H7 (cell line): ENCODE results near the gene OXCT1. TPM values are rescaled to one million over a fixed set of nuclear protein-coding genes. Genes with fewer than 3 reads are reported as not detected.

ENCODE experiments used
- DNase-seq: peaks from one replicate; pipeline ENCODE4 v3.0.0; 2012
- H3K27me3 ChIP-seq: 2 replicates; pipeline ENCODE4 v1.6.0; 2011; ENCODE audit warnings: mild to moderate bottlenecking, low read length; ENCODE audit not compliant: control insufficient read depth, insufficient read depth
- H3K36me3 ChIP-seq: replicated peaks from 2 replicates; pipeline ENCODE4 v1.5.1; 2011; ENCODE audit warnings: low read length; ENCODE audit not compliant: control insufficient read depth, insufficient read depth
- H3K4me3 ChIP-seq: 2 replicates; pipeline ENCODE4 v1.5.1; 2011; ENCODE audit warnings: low read depth, mild to moderate bottlenecking, control low read depth, low read length, moderate library complexity; ENCODE audit not compliant: insufficient read depth
- total RNA-seq: library from RNA; depleted of rRNA; stranded (reverse); fragments of >200 nt; shearing (Covaris generic); gene quantifications from 2 replicates; pipeline ENCODE4 v1.2.3, GENCODE V29; 2014

The OXCT1 gene
- total RNA-seq, 1 experiment from 2014 or later, result 15.4 TPM

DNA sequence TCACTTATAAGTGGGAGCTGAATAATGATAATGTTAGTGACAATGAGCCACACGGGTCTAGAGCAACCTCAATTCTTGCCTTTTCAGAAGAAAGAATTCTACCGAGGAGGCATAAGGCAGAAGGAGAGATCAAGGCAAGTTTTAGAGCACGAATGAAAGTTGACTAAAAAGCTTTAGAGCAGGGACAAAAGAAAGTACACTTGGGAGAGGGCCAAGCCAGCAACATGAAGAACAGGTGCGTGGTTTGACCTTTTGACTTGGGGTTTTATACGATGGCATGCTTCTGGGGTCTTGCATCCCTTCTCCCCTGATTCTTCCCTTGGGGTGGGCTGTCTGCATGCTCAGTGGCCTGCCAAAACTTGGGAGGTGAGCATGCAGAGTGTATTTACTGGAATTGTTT, 12.5 kb upstream of the OXCT1 start:
- no peak for DNase-seq
- Histone ChIP-seq H3K36me3 (no peaks in the 10 kb centered on the region), H3K27me3 (no peaks in the 10 kb centered on the region), H3K4me3 (no peak overlapping the region)

DNA sequence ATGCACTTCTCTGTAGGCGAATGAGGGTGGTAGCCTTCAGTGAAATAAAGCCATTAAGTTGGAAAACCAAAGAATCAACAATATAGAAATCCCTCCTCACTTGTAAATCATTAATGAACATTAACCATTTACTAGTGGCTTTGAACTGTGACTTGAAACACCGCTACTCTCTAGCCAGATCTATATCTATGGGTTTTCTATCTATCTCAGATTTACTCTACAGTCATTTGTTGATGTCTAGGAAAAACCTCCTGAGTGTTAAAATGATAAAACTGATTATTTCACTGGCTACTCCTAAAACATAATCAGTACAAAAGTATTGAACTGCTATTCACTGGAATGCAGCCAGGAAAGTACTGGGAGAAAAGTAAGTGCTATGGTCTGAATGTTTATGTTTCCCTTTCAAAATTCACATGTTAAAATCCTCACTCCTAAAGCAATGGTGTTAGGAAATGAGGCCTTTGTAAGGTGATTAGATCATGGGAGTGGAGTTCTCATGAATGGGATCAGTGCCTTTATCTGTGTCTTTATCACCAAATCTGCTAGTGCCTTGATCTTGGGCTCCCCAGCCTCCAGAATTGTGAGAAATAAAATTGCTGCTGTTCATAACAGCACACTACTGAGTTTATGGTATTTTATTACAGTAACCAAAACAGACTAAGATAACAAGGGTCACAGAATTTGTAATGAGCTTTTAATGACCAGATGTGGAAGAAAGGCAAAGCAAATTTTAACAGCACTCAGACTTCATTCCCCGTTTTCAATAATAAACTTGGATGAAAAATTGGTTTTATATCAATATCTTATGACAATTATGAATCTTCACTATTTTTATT, 8.6 kb upstream of the OXCT1 start:
- Histone ChIP-seq H3K27me3 (no peaks in the 10 kb centered on the region), H3K4me3 (no peak overlapping the region), H3K36me3 (no peaks in the 10 kb centered on the region)
- DNase-seq, result no peak

GRCh38 chr5:41878173-41878572, 7.9 kb upstream of the OXCT1 start:
- H3K4me3 ChIP-seq, result no peak overlapping the region
- no peak for DNase-seq

DNA sequence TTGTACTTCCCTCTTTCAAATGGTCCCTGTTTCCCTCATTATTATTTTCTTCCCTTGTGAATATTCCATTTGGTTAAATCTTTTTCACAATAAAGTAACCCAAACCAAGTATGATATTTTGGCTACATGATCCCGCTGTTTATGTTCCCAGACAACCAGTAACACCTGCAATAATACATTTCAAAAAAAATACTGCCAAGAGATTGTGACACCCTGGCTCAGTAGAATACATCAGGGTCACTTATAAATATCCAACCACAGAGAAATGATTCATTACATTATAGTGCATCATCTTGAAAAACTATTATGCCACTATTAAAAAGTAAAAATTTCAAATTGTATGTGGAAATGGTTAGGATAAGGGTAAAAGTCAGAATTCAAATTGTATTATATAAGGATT, 7.2 kb upstream of the OXCT1 start:
- Histone ChIP-seq H3K27me3 (no peaks in the 10 kb centered on the region), H3K36me3 (no peaks in the 10 kb centered on the region), H3K4me3 (no peak overlapping the region)
- DNase-seq, result no peak

More at GRCh38 chr5:41878173-41878572, 7.9 kb upstream of the OXCT1 start:
- H3K27me3 ChIP-seq, result no peaks in the 10 kb centered on the region
- no peaks in the 10 kb centered on the region for H3K36me3 ChIP-seq

DNA sequence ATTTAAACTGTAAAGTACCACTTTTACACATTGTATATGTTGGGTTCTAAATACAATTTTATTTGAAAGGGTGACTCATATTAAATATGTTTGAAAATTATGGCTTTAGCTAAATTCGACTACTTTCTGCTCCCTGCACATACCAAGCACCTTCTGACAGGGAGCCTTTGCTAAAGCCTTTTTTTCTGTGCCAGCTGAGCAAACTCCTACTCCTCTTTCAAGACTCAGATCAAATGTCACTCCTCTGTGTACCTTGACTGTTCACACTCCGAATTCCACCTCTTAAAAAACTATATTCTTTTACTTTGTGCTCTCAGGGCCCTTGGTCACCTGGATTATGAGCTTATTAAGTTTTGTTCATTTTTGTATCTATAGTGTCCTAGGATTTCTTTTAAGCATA, 6.5 kb upstream of the OXCT1 start:
- DNase-seq, result no peak
- Histone ChIP-seq H3K4me3 (no peak overlapping the region), H3K27me3 (peaks cover under 1% of the 10 kb centered on the region; the same call in 1 of the 2 replicates), H3K36me3 (no peaks in the 10 kb centered on the region)

GRCh38 chr5:41875121-41875520, 4.9 kb upstream of the OXCT1 start:
- no peak for DNase-seq
- H3K36me3 ChIP-seq, result no peaks in the 10 kb centered on the region
- no peak overlapping the region for H3K4me3 ChIP-seq
- H3K27me3 ChIP-seq, result peaks cover 13% of the 10 kb centered on the region

GRCh38 chr5:41874512-41875060, 4.4 kb upstream of the OXCT1 start:
- no peak for DNase-seq
- Histone ChIP-seq H3K4me3 (no peak overlapping the region), H3K27me3 (peaks cover 17% of the 10 kb centered on the region), H3K36me3 (no peaks in the 10 kb centered on the region)

DNA sequence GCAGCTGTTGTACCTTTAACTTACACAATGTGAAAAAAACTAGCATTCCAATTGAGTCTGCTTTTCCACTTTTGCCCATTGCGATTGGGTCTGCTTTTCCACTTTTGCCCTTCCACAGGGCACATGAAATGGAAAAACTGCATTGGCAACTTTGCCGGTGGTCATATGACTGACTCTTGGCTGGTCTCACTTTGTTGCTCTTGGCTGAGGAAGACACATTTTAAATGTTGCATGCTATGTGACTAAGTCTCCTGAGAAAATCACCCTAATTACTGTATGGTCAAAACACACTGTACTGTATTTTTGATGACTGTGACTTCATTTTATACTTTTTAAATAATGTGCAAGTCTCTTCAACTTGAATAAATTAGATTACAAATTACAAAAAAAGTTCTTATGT, 1.6 kb upstream of the OXCT1 start:
- no peak for DNase-seq
- Histone ChIP-seq H3K27me3 (peaks cover 23% of the 10 kb centered on the region), H3K4me3 (no peak overlapping the region), H3K36me3 (no peaks in the 10 kb centered on the region)

DNA sequence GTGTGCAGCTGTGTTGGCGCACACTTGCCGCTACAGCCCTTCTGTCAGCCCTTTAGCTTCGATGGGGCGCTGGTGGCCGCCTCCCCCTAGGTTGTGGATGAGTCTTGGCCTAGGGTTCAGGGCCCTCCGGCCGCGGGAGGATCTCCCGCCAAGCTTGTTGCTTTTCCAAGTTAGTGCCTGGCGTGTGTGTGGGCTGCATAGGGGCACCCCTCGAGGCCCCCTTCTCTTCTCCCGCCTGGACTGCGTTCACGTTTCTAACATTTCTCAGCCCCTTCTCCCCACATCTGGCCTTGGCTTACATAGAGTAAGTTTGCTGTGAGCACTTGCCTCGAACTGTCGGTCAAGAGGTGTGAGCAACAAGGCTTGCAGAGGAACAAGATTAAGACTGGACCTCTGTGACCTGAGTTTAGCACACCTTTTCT, 413 bp upstream of the OXCT1 start:
- DNase-seq, result no peak
- H3K27me3 ChIP-seq, result peaks cover 23% of the 10 kb centered on the region
- no peaks in the 10 kb centered on the region for H3K36me3 ChIP-seq
- peak overlapping the region; percentile 89 for H3K4me3 ChIP-seq

- H3K4me3 ChIP-seq, result peak overlapping the region; percentile 89
- no peaks in the 10 kb centered on the region for H3K36me3 ChIP-seq
- DNase-seq, result peak; percentile 65
- peaks cover 23% of the 10 kb centered on the region for H3K27me3 ChIP-seq
These were observed 988 bp downstream of the OXCT1 start for GRCh38 chr5:41869151-41869723.

- Histone ChIP-seq H3K36me3 (no peaks in the 10 kb centered on the region), H3K4me3 (no peak overlapping the region), H3K27me3 (no peaks in the 10 kb centered on the region; the same call in 1 of the 2 replicates)
- no peak for DNase-seq
These were observed 6.2 kb downstream of the OXCT1 start for GRCh38 chr5:41863871-41864486.

GRCh38 chr5:41858890-41859289, 11.3 kb downstream of the OXCT1 start:
- DNase-seq, result no peak
- Histone ChIP-seq H3K4me3 (no peak overlapping the region), H3K27me3 (no peaks in the 10 kb centered on the region), H3K36me3 (no peaks in the 10 kb centered on the region)

DNA sequence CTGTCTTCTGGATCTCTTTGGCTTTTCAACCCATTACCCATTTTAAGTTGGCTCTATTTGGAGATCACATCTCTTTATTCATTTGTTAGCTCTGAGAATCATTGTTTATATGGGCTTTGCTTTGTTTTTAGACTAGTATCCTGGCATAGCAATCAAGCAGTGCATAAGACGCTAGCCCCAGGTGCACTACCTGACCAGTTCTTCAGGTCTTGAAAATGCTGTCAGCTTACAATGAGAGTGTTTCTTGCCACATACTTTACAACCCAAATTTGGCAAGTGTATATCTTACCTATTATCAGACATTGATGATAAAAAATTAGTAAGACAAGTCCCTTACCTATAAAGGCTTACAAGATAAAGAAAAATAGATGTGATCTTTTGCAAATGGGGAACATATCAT, 12.2 kb downstream of the OXCT1 start:
- DNase-seq, result no peak
- Histone ChIP-seq H3K27me3 (no peaks in the 10 kb centered on the region), H3K4me3 (no peak overlapping the region), H3K36me3 (no peaks in the 10 kb centered on the region)

- peak; percentile 36 for DNase-seq
- Histone ChIP-seq H3K36me3 (no peaks in the 10 kb centered on the region; the same call in 1 of the 2 replicates), H3K4me3 (no peak overlapping the region), H3K27me3 (no peaks in the 10 kb centered on the region)
These were observed 13.4 kb downstream of the OXCT1 start for GRCh38 chr5:41856644-41857491.
